ENCODE measurements around the gene MRTFA.
"Not testable (repeated sequence)": the region's sequence is repeated elsewhere in the genome, so short reads cannot be mapped to it uniquely, and the experiment has no call there.

Gene MRTFA

GRCh38 chr22:40381461-40381860, 255.1 kb downstream of the MRTFA start:
- no peak for FAIRE-seq
- TF ChIP-seq CTCF (IDR thresholded peaks at IDR 0.05; ENCODE audit: insufficient read depth, missing control alignments): no peak
- DNase-seq (ENCODE audit: insufficient read length, low spot score): no peak

- not testable (repeated sequence) for DNase-seq (ENCODE audit: insufficient read length, low spot score); FAIRE-seq
These were observed 258.1 kb downstream of the MRTFA start for GRCh38 chr22:40378448-40378847.

GRCh38 chr22:40377931-40378330, 258.6 kb downstream of the MRTFA start:
- TF ChIP-seq CTCF (IDR thresholded peaks at IDR 0.05; ENCODE audit: insufficient read depth, missing control alignments): no peak
- FAIRE-seq (no peak), DNase-seq (ENCODE audit: insufficient read length, low spot score) (no peak)

- no peak for FAIRE-seq
- DNase-seq (ENCODE audit: insufficient read length, low spot score): no peak
- TF ChIP-seq CTCF (IDR thresholded peaks at IDR 0.05; ENCODE audit: insufficient read depth, missing control alignments): no peak
These were observed 260.4 kb downstream of the MRTFA start for GRCh38 chr22:40376149-40376548.

GRCh38 chr22:40374567-40374966, 262.0 kb downstream of the MRTFA start:
- FAIRE-seq (no peak), DNase-seq (ENCODE audit: insufficient read length, low spot score) (no peak)
- no peak for TF ChIP-seq CTCF (IDR thresholded peaks at IDR 0.05; ENCODE audit: insufficient read depth, missing control alignments)

- FAIRE-seq: no peak
- no peak for DNase-seq (ENCODE audit: insufficient read length, low spot score)
- TF ChIP-seq CTCF (IDR thresholded peaks at IDR 0.05; ENCODE audit: insufficient read depth, missing control alignments): no peak
These were observed 267.7 kb downstream of the MRTFA start for GRCh38 chr22:40368836-40369235.

GRCh38 chr22:40368016-40368415, 268.5 kb downstream of the MRTFA start:
- no peak for DNase-seq (ENCODE audit: insufficient read length, low spot score)
- TF ChIP-seq CTCF (IDR thresholded peaks at IDR 0.05; ENCODE audit: insufficient read depth, missing control alignments): no peak
- FAIRE-seq: no peak

GRCh38 chr22:40367342-40367741, 269.2 kb downstream of the MRTFA start:
- no peak for TF ChIP-seq CTCF (IDR thresholded peaks at IDR 0.05; ENCODE audit: insufficient read depth, missing control alignments)
- no peak for FAIRE-seq
- no peak for DNase-seq (ENCODE audit: insufficient read length, low spot score)
